Ovary (tissue), 3 donors: ENCODE data around the gene RPL10.

Experiments used
- EP300 ChIP-seq: sonication (generic); formaldehyde crosslinking; IDR thresholded peaks from one replicate; pipeline ENCODE4 v1.6.1; 2017; ENCODE audit warnings: antibody characterized with exemption
- POLR2A ChIP-seq: fragments of 450-650 bp; IDR thresholded peaks from one replicate; pipeline ENCODE4 v1.6.1; 2017; ENCODE audit warnings: antibody characterized with exemption, mild to moderate bottlenecking, moderate library complexity
- TF ChIP-seq, protein P1 (sequence below), 3 donors: fragments of 450-650 bp in 2 of 3; fragments of 200-600 bp in 1 of 3; IDR thresholded peaks; one replicate each; pipeline versions ENCODE4 v1.5.1 to v1.8.0; 2016 to 2022; ENCODE audit warnings: antibody characterized with exemption in 3 of 3, mild to moderate bottlenecking in 1 of 3
- donor health status: DM: no; HTN: no; CAD: no.

DNA sequence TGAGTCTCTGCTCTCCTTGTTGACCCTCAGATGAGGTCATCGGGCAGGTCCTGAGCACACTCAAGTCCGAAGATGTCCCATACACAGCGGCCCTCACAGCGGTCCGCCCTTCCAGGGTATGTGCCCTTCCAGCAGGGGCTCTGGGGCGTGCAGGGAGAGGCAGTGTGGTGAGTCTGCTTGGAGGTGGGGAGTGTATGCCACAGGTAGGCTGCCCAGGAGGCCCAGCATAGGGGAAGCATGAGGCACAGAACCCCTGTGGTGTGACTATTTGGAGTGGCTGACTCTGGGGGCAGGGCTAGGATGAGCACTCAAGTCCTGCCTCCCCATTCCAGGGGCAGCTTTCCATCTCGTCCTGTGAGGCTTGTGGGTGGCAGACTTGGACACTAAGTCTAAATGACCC, 35.4 kb downstream of the RPL10 start:
- TF ChIP-seq, protein P1, sequence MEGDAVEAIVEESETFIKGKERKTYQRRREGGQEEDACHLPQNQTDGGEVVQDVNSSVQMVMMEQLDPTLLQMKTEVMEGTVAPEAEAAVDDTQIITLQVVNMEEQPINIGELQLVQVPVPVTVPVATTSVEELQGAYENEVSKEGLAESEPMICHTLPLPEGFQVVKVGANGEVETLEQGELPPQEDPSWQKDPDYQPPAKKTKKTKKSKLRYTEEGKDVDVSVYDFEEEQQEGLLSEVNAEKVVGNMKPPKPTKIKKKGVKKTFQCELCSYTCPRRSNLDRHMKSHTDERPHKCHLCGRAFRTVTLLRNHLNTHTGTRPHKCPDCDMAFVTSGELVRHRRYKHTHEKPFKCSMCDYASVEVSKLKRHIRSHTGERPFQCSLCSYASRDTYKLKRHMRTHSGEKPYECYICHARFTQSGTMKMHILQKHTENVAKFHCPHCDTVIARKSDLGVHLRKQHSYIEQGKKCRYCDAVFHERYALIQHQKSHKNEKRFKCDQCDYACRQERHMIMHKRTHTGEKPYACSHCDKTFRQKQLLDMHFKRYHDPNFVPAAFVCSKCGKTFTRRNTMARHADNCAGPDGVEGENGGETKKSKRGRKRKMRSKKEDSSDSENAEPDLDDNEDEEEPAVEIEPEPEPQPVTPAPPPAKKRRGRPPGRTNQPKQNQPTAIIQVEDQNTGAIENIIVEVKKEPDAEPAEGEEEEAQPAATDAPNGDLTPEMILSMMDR (IDR thresholded peaks at IDR 0.05): no peak
- TF ChIP-seq EP300 (no peak), POLR2A (no peak)
